ENCODE data around the gene LSMEM2. TPM values are rescaled to one million over a fixed set of nuclear protein-coding genes. Genes with fewer than 3 reads are reported as not detected.

Gene LSMEM2
- total and polyA plus RNA-seq, 2 of the 8 experiments (the other 6 are each of a cell fraction or from before 2014, with no cell fraction given) = 0.58 to 0.68 TPM

DNA sequence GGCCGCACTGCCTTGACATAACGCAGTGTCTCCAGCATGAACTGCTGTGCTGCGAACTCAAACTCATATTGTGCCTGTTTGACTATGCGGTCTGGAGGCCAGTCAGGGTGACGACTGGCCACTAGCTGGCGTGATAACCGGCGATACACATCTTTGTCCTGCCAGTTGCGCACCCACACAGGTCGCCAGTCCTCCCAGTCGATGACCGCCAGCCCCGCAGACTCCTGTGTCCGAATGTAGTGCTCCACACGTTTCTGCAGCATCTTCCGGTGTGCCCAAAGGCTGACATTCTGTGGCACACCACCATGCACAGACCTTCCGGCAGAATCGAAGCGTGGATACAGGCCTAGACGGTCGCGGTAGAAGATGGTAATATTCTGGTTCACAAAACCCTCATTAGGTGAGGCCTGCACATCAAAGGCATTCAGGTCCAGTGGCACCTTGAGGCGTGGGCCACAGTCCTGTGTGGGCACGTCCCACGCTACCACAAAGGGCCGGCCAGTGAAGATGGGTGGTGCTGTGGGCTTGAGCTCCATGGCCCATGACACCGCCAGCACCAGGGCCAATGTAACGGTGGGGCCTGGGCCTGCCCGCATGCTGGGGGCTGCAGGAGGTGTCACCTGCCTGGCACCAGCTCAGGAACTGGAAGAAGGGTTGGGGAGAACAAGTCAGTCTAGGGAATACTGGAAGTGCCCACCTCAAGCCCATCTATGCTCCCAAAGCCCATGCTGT, 41.2 kb downstream of the LSMEM2 start:
- Histone ChIP-seq H4K5ac (ENCODE audit: insufficient read length, low read depth, low read length) (no peak overlapping the region), H3K27me3 (replicated peaks in 1 of 4; ENCODE audit: control insufficient read depth in 3 of 4, extremely low read depth in 1 of 4, insufficient read depth in 3 of 4, low read length in 3 of 4) (no peaks in the 10 kb centered on the region), H4K8ac (ENCODE audit: extremely low read depth, insufficient read depth, low read length) (no peak overlapping the region), H3K79me1 (ENCODE audit: low read depth, low read length) (peaks cover 20% of the 10 kb centered on the region), H3K79me2 (ENCODE audit: control insufficient read depth in 1 of 2, insufficient read depth in 2 of 2, low read length in 2 of 2) (peaks cover 0 to 25% of the 10 kb centered on the region in 2 experiments; a peak in 3 of 4 replicates), H3K4me2 (ENCODE audit: insufficient read depth in 1 of 2, low read depth in 2 of 2, low read length in 2 of 2) (peak overlapping the region; percentile 97), H2AK5ac (ENCODE audit: low read depth, low read length) (peak overlapping the region; percentile 32; the same call in 1 of the 2 replicates), H3K14ac (ENCODE audit: insufficient read length) (no peak overlapping the region), H3K23me2 (ENCODE audit: low read depth, low read length) (peaks cover 17% of the 10 kb centered on the region), H4K20me1 (replicated peaks in 1 of 2; ENCODE audit: control insufficient read depth in 1 of 2, insufficient read depth in 2 of 2, low read length in 2 of 2) (peaks cover 19 to 35% of the 10 kb centered on the region in 2 experiments), H3K4me1 (replicated peaks in 1 of 4; ENCODE audit: control insufficient read depth in 3 of 4, insufficient read depth in 4 of 4, low read length in 3 of 4) (peaks cover 0 to 35% (median 19%) of the 10 kb centered on the region in 4 experiments; a peak in 6 of 7 replicates), H3K9me3 (ENCODE audit: insufficient read depth in 2 of 2, low read depth in 1 of 2, low read length in 1 of 2) (no peaks in the 10 kb centered on the region), H2AFZ (ENCODE audit: low read length) (no peak overlapping the region), H3K9ac (replicated peaks in 1 of 4; ENCODE audit: extremely low read depth in 1 of 4, low read depth in 3 of 4, low read length in 3 of 4) (peak overlapping the region; percentile 86 to 100 (median 94)), H4K91ac (replicated peaks; ENCODE audit: insufficient read length, low read length) (peak overlapping the region; percentile 1), H3K23ac (ENCODE audit: insufficient read length) (no peak overlapping the region), H3K56ac (replicated peaks; ENCODE audit: insufficient read length, low read depth, low read length) (no peak overlapping the region), H2BK5ac (ENCODE audit: low read depth, low read length) (peak overlapping the region; percentile 62), H2BK120ac (replicated peaks; ENCODE audit: low read depth, low read length) (no peak overlapping the region), H2BK15ac (ENCODE audit: low read length) (peak overlapping the region; percentile 31), H3K4ac (replicated peaks; ENCODE audit: insufficient read length, low read depth, low read length) (peak overlapping the region; percentile 6), H3K27ac (ENCODE audit: low read depth, low read length) (peak overlapping the region; percentile 72; the same call in 1 of the 2 replicates), H3K18ac (ENCODE audit: extremely low read depth, low read length) (no peak overlapping the region), H2BK20ac (ENCODE audit: low read length) (no peak overlapping the region), H3K4me3 (ENCODE audit: extremely low read depth in 1 of 4, insufficient read depth in 2 of 4, low read depth in 3 of 4, low read length in 4 of 4) (peak overlapping the region; percentile 89 to 96 (median 94)), H3K36me3 (ENCODE audit: control insufficient read depth in 2 of 4, insufficient read depth in 4 of 4, low read length in 3 of 4) (peaks cover 16 to 34% (median 28%) of the 10 kb centered on the region in 4 experiments), H2BK12ac (ENCODE audit: low read depth, low read length) (no peak overlapping the region)
- 94% methylated on average over 29 of the region's 29 CpGs; no CpG with 5 or more reads in 1 of the 2 experiments for WGBS, 2 experiments (ENCODE audit: extremely low coverage in 1 of 2, insufficient coverage in 1 of 2, insufficient read length in 1 of 2, insufficient replicate concordance in 2 of 2, low coverage in 1 of 2, low lambda C conversion rate in 2 of 2, missing lambda C conversion rate in 1 of 2)
- FAIRE-seq = no peak
- CTCF ChIA-PET (ENCODE audit: partially characterized antibody) = interaction anchor here (0.6 to 5.6 kb wide), 13 partner anchors 13 to 628 kb away, joined by 3 to 60 read pairs (median 5); partner anchors contain the start of genes HYAL1, HYAL3 and NAA80
- no peak for DNase-seq (ENCODE audit: low read depth in 1 of 2, low spot score in 2 of 2)
- TF ChIP-seq, protein P1, sequence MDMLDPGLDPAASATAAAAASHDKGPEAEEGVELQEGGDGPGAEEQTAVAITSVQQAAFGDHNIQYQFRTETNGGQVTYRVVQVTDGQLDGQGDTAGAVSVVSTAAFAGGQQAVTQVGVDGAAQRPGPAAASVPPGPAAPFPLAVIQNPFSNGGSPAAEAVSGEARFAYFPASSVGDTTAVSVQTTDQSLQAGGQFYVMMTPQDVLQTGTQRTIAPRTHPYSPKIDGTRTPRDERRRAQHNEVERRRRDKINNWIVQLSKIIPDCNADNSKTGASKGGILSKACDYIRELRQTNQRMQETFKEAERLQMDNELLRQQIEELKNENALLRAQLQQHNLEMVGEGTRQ (IDR thresholded peaks at IDR 0.05; ENCODE audit: low read length) = no peak
- no peak for TF ChIP-seq CHD2 (IDR thresholded peaks at IDR 0.05; ENCODE audit: low read length)
- no peak for TF ChIP-seq CEBPB (IDR thresholded peaks at IDR 0.05; ENCODE audit: low read depth, low read length)
- no peak for TF ChIP-seq TCF12 (IDR thresholded peaks at IDR 0.05; ENCODE audit: low read depth, low read length)
- POLR2A ChIA-PET (ENCODE audit: partially characterized antibody) = interaction anchor here (0.7 to 12.6 kb wide), 14 partner anchors 10 to 161 kb away, joined by 3 to 149 read pairs (median 5); partner anchors contain the start of genes HYAL1, HYAL3, LSMEM2 and NAA80
